ENCODE measurements around the gene APOD. TPM values are rescaled to one million over a fixed set of nuclear protein-coding genes. Genes with fewer than 3 reads are reported as not detected.

The APOD gene
- total and polyA plus RNA-seq, 2 experiments from 2014 or later: 9.6 to 27.9 TPM

- Histone ChIP-seq H3K79me2 (no peaks in the 10 kb centered on the region), H3K4me3 (no peak overlapping the region), H3K9me2 (replicated peaks; ENCODE audit: insufficient read depth) (no peaks in the 10 kb centered on the region), H2AFZ (no peak overlapping the region), H4K20me1 (ENCODE audit: insufficient read depth, poor library complexity, severe bottlenecking) (no peaks in the 10 kb centered on the region), H3K36me3 (replicated peaks; ENCODE audit: insufficient read depth, low read depth) (no peaks in the 10 kb centered on the region), H3K27ac (no peak overlapping the region), H3K27me3 (no peaks in the 10 kb centered on the region), H3K4me1 (ENCODE audit: insufficient read depth) (no peaks in the 10 kb centered on the region), H3K9me3 (ENCODE audit: low read depth) (no peaks in the 10 kb centered on the region), H3K4me2 (no peak overlapping the region)
- 86% methylated on average over 8 of the region's 8 CpGs for WGBS (ENCODE audit: low lambda C conversion rate, missing lambda C conversion rate)
- TF ChIP-seq CTCF (IDR thresholded peaks at IDR 0.05; ENCODE audit: poor library complexity) (no peak), EZH2phosphoT487 (IDR thresholded peaks at IDR 0.05; ENCODE audit: low read depth, severe bottlenecking, unreplicated experiment) (no peak), EZH2 (IDR thresholded peaks at IDR 0.05; ENCODE audit: borderline replicate concordance) (no peak)
- no peak for DNase-seq (ENCODE audit: low spot score)
These were observed 9.0 kb downstream of the APOD start for GRCh38 chr3:195574497-195575304.

- H3K4me3 ChIP-seq: no peak overlapping the region
- H2AFZ ChIP-seq: no peak overlapping the region
- H3K27me3 ChIP-seq: no peaks in the 10 kb centered on the region
- no peak for DNase-seq (ENCODE audit: low spot score)
- no peaks in the 10 kb centered on the region for H3K9me2 ChIP-seq (replicated peaks; ENCODE audit: insufficient read depth)
- WGBS (ENCODE audit: low lambda C conversion rate, missing lambda C conversion rate): 94% methylated on average over 19 of the region's 19 CpGs
- no peaks in the 10 kb centered on the region for H3K36me3 ChIP-seq (replicated peaks; ENCODE audit: insufficient read depth, low read depth)
- TF ChIP-seq CTCF (IDR thresholded peaks at IDR 0.05; ENCODE audit: poor library complexity): no peak
- TF ChIP-seq EZH2 (IDR thresholded peaks at IDR 0.05; ENCODE audit: borderline replicate concordance): no peak
- TF ChIP-seq EZH2phosphoT487 (IDR thresholded peaks at IDR 0.05; ENCODE audit: low read depth, severe bottlenecking, unreplicated experiment): no peak
- no peaks in the 10 kb centered on the region for H3K4me1 ChIP-seq (ENCODE audit: insufficient read depth)
- no peak overlapping the region for H3K4me2 ChIP-seq
- H3K79me2 ChIP-seq: no peaks in the 10 kb centered on the region
- no peak overlapping the region for H3K27ac ChIP-seq
- no peaks in the 10 kb centered on the region for H3K9me3 ChIP-seq (ENCODE audit: low read depth)
- no peaks in the 10 kb centered on the region for H4K20me1 ChIP-seq (ENCODE audit: insufficient read depth, poor library complexity, severe bottlenecking)
These were observed 9.9 kb downstream of the APOD start for GRCh38 chr3:195573611-195574496.

GRCh38 chr3:195571361-195571760, 12.4 kb downstream of the APOD start:
- Histone ChIP-seq H4K20me1 (ENCODE audit: insufficient read depth, poor library complexity, severe bottlenecking) (no peaks in the 10 kb centered on the region), H3K4me1 (ENCODE audit: insufficient read depth) (peaks cover 3% of the 10 kb centered on the region), H3K4me3 (no peak overlapping the region), H3K79me2 (no peaks in the 10 kb centered on the region), H3K9me2 (replicated peaks; ENCODE audit: insufficient read depth) (no peaks in the 10 kb centered on the region), H3K4me2 (no peak overlapping the region), H3K9me3 (ENCODE audit: low read depth) (no peaks in the 10 kb centered on the region), H2AFZ (no peak overlapping the region), H3K36me3 (replicated peaks; ENCODE audit: insufficient read depth, low read depth) (no peaks in the 10 kb centered on the region), H3K27me3 (no peaks in the 10 kb centered on the region), H3K27ac (no peak overlapping the region)
- 86% methylated on average over 6 of the region's 6 CpGs for WGBS (ENCODE audit: low lambda C conversion rate, missing lambda C conversion rate)
- DNase-seq (ENCODE audit: low spot score): no peak
- TF ChIP-seq CTCF (IDR thresholded peaks at IDR 0.05; ENCODE audit: poor library complexity): no peak
- no peak for TF ChIP-seq EZH2phosphoT487 (IDR thresholded peaks at IDR 0.05; ENCODE audit: low read depth, severe bottlenecking, unreplicated experiment)
- TF ChIP-seq EZH2 (IDR thresholded peaks at IDR 0.05; ENCODE audit: borderline replicate concordance): no peak

All from hepatocyte (in vitro differentiated cells).